ENCODE results near the gene MZT2B. TPM values are rescaled to one million over a fixed set of nuclear protein-coding genes. Genes with fewer than 3 reads are reported as not detected.
"Not testable (repeated sequence)": the region's sequence is repeated elsewhere in the genome, so short reads cannot be mapped to it uniquely, and the experiment has no call there.

MZT2B gene, protein sequence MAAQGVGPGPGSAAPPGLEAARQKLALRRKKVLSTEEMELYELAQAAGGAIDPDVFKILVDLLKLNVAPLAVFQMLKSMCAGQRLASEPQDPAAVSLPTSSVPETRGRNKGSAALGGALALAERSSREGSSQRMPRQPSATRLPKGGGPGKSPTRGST
- total RNA-seq, result 270 TPM

DNA sequence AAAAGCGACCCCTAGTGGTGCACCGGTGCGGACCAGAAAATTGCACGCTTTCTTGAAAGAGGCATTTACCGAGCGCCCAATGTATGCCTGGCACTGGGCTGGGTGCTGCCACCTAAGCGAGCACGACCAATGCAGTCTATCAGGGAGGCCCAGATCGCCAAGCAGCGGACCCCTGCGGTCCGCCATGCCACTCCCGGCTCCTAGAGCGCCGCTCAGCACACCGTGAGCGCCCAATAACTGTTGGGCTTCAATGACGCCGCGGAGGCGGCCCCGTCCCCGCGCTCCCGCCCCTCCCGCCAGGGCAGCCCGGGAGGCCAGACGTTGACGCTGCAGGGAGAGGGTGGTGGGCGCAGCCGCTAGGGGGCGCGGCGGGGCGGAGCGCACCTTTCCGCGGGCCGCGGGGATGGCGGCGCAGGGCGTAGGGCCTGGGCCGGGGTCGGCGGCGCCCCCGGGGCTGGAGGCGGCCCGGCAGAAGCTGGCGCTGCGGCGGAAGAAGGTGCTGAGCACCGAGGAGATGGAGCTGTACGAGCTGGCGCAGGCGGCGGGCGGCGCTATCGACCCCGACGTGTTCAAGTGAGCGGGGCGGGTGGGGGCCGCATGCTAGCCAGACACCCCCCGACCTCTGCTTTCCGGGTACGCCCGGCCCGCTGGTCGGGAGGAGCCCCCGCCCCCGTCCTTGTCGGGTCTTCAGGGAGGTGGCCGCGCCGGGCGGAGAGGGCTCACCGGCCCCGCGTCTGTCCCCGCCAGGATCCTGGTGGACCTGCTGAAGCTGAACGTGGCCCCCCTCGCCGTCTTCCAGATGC is at the start of gene MZT2B:
TSS of gene MZT2B (plus strand) at position 383 of the 803 bp plus-strand sequence. CDS start at position 404, 21 bp downstream.
- ATAC-seq, result peak; percentile 93

DNA sequence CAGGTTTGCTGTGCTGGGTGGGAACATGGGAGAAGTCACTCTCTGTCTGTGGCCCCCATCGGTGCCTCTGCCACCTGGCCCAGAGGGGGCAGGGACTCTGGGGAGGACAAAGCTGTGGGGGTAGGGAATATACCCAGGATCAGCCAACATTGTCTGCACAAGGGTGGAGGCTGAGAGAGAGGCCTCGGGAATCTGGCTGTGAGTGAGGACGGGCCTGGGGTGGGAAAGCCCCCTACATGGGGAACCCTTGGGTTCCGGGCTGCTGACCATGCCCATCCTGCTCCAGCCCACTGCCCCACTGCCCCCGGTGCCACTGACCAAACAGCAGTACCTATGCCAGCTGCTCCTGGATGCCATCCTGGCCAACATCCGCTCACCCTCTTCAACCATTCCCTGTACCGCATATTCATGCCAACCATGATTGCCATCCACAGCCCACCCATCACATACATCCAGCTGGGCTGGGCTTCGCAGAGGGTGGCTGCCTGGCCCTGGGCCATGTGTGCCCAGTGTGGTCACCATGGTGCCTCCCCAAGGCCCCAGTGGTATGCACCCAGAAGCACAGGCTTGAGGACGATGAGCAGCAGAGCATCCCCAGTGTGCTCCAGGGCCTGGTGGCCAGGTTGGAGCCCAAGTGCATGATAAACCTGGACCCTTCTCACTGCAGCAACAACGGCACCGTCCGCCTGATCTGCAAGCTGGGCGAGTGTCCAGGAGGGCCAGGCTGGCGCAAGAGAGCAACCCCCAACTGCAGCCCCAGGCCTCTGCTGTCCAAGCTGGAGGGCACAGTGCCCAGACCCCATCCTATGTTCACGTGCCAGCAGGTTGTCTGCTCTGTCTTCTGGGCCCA is 46.1 kb upstream of the MZT2B start:
- ATAC-seq, result no peak

DNA sequence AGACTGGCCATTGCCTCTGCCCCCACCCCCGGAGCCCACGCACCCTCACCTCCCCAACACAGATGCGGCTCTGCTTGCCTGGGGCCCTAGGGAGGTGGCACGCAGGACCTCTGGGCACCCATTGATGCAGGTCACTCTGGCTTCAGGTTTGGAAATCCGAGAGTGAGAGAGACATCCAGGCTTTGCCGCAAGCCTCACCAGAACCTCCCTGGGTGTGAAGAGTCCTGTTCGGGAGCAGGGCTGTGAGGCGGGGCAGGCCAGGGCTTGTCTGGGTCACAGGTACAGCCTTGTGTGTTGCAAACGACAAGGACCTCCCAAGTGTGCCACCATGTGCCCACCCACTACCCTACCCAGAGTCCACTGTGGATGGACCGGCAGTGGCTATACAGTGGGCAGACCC is 45.5 kb upstream of the MZT2B start:
- ATAC-seq, result not testable (repeated sequence)

DNA sequence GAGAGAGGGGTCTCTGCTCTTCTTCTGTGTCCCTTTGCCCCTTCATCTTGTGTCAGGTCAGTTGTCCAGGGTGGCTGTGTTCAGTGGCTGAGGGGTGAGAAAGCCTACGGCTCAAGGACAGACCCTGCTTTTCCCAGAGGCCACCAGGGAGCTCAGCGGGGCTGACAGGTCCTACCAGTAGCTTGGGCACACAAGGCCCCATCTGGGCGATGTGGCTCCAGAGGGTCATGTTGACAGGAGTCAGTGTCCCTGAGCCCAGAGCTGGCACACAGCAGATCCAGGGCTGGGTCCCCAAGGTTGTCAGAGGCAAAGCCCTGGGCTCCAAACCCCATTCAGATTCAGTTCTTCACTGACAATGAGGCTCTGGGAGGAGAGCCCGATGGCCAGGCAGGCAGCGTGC is 44.9 kb upstream of the MZT2B start:
- ATAC-seq, result not testable (repeated sequence)

DNA sequence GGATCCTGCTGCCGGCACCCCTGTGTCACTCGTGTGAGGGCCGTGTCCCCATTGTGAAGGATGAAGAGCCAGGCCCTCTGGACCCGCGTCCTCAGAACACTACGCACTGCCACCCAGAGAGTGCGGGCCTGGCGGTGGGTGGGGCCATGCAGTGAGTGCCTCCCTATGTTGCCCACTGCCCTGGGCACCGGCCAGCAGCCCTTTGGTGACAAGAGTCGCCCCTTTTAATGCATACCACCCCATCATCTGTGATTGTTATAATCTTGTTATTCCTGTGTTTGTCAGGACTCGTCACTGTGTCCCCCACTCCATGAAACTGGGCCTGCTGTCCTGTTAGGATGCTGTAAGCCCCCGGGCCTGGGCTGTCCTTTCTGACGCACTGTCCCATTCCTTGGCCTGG is 43.7 kb upstream of the MZT2B start:
- not testable (repeated sequence) for ATAC-seq

DNA sequence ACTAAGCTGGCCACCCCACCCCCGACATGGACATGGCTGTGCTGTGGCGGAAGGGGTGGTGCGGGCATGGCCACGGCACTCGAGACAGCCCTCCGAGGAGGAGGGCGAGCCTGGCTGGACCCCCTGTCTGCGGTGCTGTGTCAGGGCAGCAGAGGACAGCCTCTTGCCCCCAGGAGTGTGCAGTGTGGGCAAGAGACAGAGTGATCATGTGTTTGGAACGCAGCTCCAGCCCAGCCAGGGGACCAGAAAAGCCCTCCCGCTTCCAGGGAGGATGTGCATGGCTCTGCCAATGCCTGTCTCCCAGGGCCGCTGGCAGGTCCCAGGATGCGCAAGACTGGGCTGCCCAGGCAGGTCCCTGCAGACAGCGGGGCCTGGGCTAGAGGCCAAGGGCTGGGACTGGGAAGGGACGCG is 43.2 kb upstream of the MZT2B start:
- ATAC-seq, result peak; percentile 48

DNA sequence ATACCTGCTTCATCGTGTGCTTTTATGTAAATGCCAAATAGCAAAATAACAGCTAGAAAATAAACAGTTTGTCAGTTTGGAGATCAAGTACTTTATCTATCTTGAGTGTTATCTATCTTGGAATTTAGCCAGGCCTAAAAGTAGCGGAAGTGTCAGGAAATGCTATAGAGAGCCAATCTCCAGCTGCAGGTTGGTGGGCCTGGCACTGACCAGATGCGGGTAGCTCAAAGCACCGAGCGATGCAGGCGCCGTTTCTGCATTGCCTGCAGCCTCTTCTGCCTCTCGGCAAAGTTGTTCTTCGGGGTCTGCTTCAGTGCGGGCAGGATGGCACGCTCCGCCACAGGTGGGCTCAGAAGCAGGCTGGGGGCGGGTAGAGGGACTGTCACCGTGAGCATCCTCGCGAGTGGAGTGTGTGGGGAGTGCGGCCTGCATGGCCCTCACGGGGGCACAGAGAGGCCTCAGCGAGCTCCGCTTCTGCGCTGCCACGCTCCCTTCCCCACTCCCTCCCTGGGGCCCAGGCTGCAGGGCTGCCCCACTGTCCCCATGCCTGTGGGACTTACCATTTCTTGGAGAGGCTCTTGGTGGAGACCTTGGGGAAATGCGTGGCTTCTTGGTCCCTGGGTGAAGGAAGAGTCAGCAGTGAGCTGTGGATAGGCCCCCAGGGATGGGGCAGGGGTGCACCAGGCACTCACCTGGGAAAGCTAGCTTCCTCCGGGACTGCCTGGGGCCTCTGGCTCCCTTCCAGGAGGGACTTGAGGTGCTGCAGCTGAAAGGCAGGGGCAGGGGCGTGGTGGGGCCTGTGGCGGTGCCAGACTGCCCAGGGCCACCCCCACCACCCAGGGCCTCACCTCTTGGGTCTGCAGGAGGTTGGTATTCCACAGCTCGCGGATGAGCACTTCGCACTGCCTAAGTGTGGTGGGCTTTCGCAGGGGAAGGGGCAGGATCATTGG is 42.5 kb upstream of the MZT2B start:
- not testable (repeated sequence) for ATAC-seq

DNA sequence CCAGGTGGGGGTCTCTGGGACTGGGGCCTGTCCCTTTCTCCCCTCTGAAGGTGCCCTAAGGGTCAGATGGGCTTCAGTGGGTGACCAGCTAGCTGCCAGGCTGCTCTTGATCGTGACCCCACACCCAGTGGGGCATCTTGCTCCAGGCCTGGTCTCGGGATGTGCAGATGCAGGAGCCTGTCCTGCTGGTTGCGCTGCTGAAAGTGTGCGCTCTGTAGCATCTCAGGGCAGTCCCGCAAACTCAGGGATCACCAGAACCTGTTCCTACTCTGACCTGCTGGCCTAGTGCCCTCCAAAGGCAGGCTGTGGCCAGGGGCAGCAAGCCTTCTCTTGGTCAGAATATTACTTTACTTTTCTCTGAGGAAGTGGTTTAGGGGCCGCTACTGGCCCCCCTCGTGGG is 41.5 kb upstream of the MZT2B start:
- not testable (repeated sequence) for ATAC-seq

DNA sequence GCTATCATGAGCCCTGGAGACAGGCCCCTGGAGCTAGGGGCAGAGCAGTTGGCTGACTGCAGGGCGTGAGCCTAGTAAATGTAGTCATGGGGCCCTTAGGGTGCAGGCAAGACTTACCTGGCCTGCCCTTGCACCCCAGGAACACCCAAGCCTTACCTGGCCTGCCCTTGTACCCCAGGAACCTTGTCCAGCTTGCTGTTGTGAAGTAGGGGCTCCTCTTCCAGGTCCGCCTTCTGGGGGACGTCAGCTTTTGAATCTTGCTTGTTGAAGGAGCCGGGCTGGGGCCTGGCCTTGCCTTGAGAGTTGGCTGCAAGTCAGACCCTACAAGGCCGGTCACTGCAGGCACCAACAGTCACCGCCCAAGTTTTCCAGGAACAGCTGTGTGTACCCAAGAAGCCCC is 41.1 kb upstream of the MZT2B start:
- not testable (repeated sequence) for ATAC-seq

DNA sequence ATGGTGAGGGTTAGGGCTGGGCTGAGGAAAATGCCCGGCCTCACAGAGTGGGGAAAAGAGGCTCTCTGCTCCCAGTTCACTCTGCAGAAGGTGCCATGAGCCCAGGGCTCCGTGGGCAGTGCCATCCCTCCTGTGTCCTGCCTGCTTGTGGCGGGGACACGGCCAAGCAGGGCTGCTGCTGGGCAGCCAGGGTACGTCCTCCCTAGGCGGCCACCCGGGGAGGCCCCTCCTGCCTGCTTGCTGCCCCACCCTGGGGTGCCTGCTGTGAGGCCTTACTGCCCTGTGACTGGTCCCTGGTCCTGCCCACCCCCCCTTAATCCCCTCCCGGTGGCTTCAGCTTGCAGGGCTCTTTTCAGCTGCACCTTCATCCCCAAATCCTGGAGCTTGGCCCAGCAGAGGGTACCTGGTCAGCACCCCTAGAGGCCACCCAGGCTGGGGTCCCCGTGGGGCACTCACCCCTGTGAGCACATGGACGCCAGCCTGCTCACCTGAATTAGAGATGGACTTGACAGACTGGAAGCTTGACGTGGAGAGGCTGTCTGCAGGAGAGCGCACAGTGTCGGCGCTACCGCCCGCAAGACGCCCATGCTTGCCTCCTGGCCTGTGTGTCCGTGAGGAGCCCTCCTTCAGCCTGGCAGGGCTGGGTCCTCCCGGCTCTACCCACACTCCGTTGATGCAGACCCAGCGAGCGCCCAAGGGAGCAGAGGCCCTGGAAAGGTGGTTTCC is 40.3 kb upstream of the MZT2B start:
- not testable (repeated sequence) for ATAC-seq

DNA sequence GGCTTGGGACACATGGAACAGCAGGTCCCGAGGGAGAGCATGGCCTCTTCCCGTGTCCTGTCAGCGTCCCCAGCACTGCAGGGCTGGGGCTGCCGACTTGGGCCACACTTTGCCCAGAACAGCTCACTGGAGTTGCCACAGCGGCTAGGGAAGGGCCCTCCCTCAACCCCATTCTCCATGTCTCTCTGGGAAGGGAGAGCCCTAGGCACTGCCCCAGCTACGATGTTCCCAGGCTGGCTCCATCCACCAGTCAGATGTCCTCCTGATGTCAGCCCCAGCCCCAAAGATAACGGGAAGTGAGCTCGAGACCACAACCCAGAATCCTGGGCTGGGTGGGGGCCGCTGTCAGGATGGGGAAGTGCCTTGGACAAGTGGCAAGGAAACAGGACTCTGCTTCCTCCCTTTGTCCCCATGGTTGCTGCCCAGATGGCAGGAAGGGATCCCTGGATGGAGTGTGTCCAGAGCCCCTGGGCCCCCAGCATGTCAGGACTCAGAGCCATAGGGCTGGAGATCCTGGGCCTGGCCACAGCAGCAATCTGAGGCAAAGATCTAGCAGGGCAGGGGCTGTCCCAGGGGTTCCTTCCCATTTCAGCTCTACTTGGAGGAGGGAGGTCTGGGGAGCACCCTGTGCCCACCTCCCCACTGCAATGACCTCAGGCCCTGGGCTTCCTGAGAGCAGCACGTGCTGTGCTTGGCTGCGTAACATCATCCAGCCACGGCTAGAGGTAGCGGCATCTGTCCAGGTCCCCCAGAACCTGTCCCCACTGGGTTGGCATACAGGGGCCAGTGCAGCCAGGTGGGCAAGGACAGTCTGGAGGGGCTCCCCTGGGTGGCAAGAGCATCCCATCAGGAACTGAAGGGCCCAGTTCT is 39.4 kb upstream of the MZT2B start:
- not testable (repeated sequence) for ATAC-seq

DNA sequence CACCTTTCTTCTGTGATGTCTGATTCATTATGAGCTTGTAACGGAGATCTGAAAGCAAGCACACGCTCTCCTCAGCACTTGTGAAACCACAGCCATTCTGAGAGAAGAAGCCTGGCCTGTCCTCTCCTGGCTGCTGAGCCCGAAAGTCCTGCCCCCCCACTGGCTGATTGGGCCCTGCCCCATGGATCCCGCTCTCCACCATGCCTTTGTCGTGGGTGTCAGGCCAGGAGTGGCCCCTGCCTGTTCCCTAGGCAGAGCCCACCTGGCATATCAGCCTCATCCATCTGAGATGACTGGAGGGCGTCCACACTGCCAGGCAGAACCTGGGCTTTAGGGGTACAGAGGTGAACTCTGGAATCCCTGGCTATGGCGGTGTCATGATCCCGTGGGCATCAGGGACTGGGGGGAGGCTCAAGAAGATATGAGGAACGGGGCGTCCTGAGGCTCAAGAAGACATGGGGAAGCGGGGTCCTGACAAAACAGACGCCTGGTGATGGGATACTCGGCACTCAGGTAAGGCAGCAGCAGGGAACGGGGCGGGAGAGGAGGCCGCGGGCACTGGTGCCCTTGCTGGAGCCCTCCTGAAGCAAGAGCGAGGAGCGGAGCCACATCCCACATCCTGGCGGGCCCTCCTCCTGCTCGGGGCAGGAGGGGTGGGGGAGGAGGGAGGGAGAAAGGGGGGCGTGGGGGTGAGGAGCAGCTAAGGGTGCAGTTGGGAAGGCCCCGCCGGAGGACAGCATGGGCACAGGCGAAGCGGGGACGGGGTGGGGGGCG is 38.6 kb upstream of the MZT2B start:
- not testable (repeated sequence) for ATAC-seq

DNA sequence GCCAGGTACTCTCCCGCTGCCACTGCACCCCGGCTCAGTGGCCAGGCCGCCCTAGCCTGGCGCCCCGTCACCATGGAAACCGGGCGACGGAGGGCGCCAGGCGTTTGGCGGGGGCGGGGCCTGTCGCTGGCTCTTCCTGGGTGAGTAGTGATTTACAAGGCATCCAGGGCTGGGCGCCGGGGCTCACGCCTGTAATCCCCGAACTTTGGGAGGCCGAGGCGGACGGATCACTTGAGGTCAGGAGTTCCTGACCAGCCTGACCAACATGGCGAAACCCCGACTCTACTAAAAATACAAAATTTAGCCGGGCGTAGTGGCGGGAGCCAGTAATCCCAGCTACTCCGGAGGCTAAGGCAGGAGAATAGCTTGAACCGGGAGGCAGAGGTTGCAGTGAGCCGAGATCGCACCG is 37.1 kb upstream of the MZT2B start, which contains the start of gene CCDC74B:
TSS of gene CCDC74B (minus strand) at position 107 of the 409 bp plus-strand sequence. CDS start 116 bp downstream, outside the sequence.
- peak; percentile 67 for ATAC-seq

DNA sequence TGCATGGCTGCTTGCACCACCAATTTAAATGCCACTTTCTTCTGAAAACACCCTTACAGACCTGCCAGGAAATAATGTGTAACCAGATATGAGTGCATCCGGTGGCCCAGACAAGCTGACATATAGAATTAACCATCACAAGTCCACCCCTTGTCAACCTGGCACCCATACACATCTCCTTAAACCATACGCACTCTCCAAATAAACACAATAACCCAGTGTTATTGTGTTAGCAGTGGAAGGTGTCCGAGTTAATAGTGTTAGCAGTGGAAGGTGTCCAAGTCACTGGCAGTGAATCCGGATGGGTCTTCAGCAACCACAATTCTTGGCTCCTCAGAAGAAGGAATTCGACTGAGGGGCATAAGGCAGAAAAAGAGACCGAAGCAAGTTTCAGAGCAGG is 33.5 kb upstream of the MZT2B start:
- not testable (repeated sequence) for ATAC-seq

DNA sequence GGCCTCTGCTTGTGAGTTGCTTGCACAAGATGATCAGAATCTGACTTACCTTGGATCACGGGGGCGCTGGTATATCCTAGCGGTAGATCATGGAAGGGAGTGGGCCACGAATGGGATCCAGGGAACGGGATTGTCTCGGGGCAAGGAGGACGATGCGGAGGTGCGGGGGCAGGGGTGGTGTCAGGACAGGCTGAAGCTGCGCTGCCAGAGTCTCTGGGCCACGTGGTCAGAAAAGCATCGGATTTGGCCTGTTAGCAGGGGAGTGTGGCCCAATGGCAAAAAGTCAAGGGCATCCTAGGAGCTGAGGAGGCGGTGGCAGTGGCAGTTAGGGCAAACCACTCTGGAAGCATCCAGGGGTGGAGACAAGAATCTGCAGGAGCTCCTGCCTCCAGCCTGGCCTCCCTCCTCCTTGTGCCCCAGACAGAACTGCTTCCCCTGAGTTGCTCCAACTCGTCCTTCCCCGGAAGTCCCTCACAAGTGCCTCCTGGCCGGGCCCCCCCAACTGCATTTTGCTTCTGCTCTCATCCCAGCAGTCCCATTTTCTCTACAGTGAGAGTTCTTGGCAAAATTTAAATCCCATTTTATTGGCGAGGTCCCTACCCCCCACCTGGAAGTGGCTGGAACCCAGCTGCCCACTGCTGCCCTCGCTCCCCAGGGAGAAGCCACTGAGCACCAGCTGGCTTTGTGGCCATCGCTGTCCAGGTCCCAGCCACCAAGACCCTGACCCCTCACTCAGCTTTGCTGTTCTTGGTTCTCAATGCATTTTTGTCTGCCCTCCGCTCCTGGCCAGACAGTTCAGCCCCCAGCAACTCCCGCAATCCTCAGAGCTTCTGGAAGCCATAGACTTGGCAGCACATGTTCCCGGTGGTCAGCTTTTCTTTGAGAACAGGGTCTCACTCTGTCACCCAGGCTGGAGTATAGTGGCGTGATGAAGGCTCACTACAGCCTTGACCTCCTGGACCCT is 31.6 kb upstream of the MZT2B start:
- ATAC-seq, result no peak

DNA sequence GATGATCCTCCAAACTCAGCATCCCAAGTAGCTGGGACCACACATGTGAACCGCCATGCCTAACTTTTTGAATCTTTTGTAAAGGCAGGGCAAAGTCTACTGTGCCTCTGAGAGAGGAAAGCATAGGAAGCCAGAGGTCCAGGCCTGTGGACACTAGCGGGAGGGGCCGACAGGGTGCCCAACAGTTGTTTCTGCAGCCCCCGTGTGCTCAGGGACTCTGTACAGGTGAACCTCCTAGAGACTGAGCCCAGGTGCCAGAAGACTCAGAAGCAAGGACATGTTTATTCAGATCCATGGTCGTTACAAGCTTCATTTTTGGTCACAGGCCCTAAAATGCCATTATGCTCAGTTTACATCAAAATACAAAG is 30.9 kb upstream of the MZT2B start:
- ATAC-seq, result not testable (repeated sequence)

DNA sequence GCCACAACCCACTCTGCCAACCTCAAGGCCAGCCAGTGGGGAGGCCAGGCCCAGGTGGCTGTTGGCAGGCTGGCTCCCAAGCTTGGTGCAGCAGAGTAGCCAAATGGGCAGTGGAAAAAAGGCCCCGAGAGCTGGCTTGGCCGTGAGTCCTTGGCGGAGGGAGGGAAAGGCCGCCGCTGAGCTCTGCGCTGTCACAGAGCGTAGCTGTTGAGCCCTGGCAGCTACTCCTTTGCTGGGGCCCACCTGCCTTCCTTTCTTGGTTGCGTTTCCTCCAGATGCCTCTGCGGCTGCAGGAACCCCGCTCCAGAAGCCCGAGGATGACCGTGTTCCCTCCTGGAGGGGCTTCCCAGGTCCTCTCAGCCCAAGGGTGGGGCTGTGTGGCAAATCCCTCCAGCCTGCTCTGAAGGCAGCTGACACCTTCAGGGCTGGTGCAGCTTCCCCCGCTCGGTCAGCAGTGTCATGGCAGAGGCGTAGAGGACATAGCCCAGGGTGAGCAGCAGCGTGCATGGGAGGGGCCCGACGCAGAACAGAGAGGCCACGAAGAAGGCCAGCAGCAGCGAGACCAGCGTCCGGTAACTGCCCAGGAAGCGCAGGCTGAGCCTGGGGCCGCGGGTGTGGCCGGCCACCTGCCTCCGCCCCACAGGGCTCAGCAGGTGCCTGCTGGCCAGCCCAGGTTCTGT is 29.8 kb upstream of the MZT2B start:
- not testable (repeated sequence) for ATAC-seq

All from esophagus mucosa (tissue), 1 donor.